PC-9 (cell line): Measurements from ENCODE around the gene KRT35. TPM values are rescaled to one million over a fixed set of nuclear protein-coding genes. Genes with fewer than 3 reads are reported as not detected.

Source experiments
- BruUV-seq: library from RNA; stranded (reverse); fragments of 400-500 nt; replicated peaks from 2 replicates; lab custom pipeline; 2021; lab: Mats Ljungman, UMichigan
- CTCF ChIA-PET: fragments of 300-600 bp; sonication (Branson Sonifier 250); formaldehyde crosslinking; loops from one replicate; lab custom pipeline; 2022; ENCODE audit warnings: antibody characterized with exemption; lab: Charles Lee
- POLR2A ChIA-PET: fragments of 300-600 bp; sonication (Branson Sonifier 250); formaldehyde crosslinking; loops from one replicate; lab custom pipeline; 2022; ENCODE audit warnings: antibody characterized with exemption; ENCODE audit not compliant: unreplicated experiment; lab: Charles Lee
- DNase-seq, 2 experiments: peaks; one replicate each; pipeline versions ENCODE4 v3.0.0 to v3.0.0-alpha.2; 2015 to 2022; ENCODE audit warnings: mixed read lengths in 1 of 2
- H2AFZ ChIP-seq: fragments of 200-600 bp; sonication (generic); 2 replicates; pipeline ENCODE4 v1.8.1; 2017; ENCODE audit warnings: antibody characterized with exemption
- H3F3A ChIP-seq: fragments of 200-600 bp; sonication (generic); 2 replicates; pipeline ENCODE4 v1.8.1; 2017; ENCODE audit warnings: antibody characterized with exemption, mild to moderate bottlenecking, low read depth; ENCODE audit not compliant: insufficient read depth
- H3K27ac ChIP-seq: fragments of 200-600 bp; sonication (generic); 2 replicates; pipeline ENCODE4 v1.6.1; 2016; ENCODE audit warnings: mixed run types
- H3K27me3 ChIP-seq: fragments of 200-600 bp; sonication (generic); 2 replicates; pipeline ENCODE4 v1.6.1; 2016; ENCODE audit warnings: low read depth, mixed run types; ENCODE audit not compliant: insufficient read depth
- H3K36me3 ChIP-seq: fragments of 200-600 bp; sonication (generic); 2 replicates; pipeline ENCODE4 v1.6.1; 2016; ENCODE audit warnings: low read depth, mixed run types
- H3K4me1 ChIP-seq: fragments of 200-600 bp; sonication (generic); replicated peaks from 2 replicates; pipeline ENCODE4 v1.6.1; 2016; ENCODE audit warnings: mixed run types; ENCODE audit not compliant: insufficient read depth
- H3K4me2 ChIP-seq: fragments of 200-600 bp; sonication (generic); 2 replicates; pipeline ENCODE4 v1.6.1; 2017; ENCODE audit warnings: mixed run types
- H3K4me3 ChIP-seq: fragments of 200-600 bp; sonication (generic); 2 replicates; pipeline ENCODE4 v1.6.1; 2016; ENCODE audit warnings: mixed run types
- H3K79me2 ChIP-seq: fragments of 200-600 bp; sonication (generic); 2 replicates; pipeline ENCODE4 v1.6.1; 2017; ENCODE audit warnings: low read depth, mixed run types
- H3K9me2 ChIP-seq: fragments of 200-600 bp; sonication (generic); 2 replicates; pipeline ENCODE4 v1.8.1; 2017; ENCODE audit warnings: mild to moderate bottlenecking; ENCODE audit not compliant: insufficient read depth
- H3K9me3 ChIP-seq: fragments of 200-600 bp; sonication (generic); 2 replicates; pipeline ENCODE4 v1.8.1; 2016; ENCODE audit warnings: low read depth; ENCODE audit not compliant: insufficient read depth
- H4K20me1 ChIP-seq: fragments of 200-600 bp; sonication (generic); 2 replicates; pipeline ENCODE4 v1.8.1; 2017; ENCODE audit not compliant: insufficient read depth
- CTCF ChIP-seq: fragments of 200-600 bp; sonication (generic); conservative IDR thresholded peaks from 2 replicates; pipeline ENCODE4 v1.6.1; 2017; ENCODE audit warnings: mixed run types, antibody characterized with exemption, mild to moderate bottlenecking, moderate library complexity
- EZH2 ChIP-seq: fragments of 200-600 bp; sonication (generic); IDR thresholded peaks from 2 replicates; pipeline ENCODE4 v1.8.0; 2017; ENCODE audit warnings: antibody characterized with exemption, low read depth
- intact Hi-C: fragments of 100-400 bp; cut with micrococcal nuclease; formaldehyde crosslinking; loops from one replicate; pipeline ENCODE4 v1.10.0; 2022; ENCODE audit not compliant: unreplicated experiment
- total RNA-seq: library from RNA; stranded (reverse); gene quantifications from 2 replicates; pipeline ENCODE4 v1.2.3, GENCODE V29; 2021

KRT35 gene
- total RNA-seq, 1 experiment from 2014 or later = not detected

DNA sequence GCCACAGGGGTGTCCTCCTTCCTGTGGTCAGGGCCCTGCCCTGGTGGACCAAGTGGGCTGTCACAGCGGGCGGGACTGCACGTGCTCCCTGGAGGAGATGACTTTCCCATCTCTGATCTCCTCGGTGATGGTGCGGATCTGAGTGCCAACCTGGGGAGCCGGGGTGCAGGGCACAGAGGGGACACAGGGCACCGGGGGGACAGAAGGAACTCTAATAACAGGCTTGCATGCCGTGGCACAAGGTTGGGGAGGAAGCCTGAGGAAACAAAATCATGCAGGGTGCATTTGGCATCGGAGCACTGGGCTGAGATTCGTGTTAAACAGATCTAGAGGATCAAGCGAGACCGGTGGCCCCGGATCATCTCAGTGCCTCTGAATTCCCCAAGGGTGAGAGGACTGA, 5.4 kb upstream of the KRT35 start:
- Histone ChIP-seq H3K27me3 (no peaks in the 10 kb centered on the region), H3K27ac (no peak overlapping the region), H3K4me2 (no peak overlapping the region), H3K4me3 (no peak overlapping the region), H3K9me2 (no peaks in the 10 kb centered on the region), H3K36me3 (no peaks in the 10 kb centered on the region), H3K4me1 (no peaks in the 10 kb centered on the region), H3F3A (no peaks in the 10 kb centered on the region), H3K9me3 (no peaks in the 10 kb centered on the region), H4K20me1 (no peaks in the 10 kb centered on the region), H2AFZ (no peak overlapping the region), H3K79me2 (no peaks in the 10 kb centered on the region)
- POLR2A ChIA-PET = no interaction called here
- no peak for TF ChIP-seq EZH2
- no peak for TF ChIP-seq CTCF
- BruUV-seq = no TSS peak
- CTCF ChIA-PET = no interaction called here
- DNase-seq = no peak
- intact Hi-C loops = no loop called here

DNA sequence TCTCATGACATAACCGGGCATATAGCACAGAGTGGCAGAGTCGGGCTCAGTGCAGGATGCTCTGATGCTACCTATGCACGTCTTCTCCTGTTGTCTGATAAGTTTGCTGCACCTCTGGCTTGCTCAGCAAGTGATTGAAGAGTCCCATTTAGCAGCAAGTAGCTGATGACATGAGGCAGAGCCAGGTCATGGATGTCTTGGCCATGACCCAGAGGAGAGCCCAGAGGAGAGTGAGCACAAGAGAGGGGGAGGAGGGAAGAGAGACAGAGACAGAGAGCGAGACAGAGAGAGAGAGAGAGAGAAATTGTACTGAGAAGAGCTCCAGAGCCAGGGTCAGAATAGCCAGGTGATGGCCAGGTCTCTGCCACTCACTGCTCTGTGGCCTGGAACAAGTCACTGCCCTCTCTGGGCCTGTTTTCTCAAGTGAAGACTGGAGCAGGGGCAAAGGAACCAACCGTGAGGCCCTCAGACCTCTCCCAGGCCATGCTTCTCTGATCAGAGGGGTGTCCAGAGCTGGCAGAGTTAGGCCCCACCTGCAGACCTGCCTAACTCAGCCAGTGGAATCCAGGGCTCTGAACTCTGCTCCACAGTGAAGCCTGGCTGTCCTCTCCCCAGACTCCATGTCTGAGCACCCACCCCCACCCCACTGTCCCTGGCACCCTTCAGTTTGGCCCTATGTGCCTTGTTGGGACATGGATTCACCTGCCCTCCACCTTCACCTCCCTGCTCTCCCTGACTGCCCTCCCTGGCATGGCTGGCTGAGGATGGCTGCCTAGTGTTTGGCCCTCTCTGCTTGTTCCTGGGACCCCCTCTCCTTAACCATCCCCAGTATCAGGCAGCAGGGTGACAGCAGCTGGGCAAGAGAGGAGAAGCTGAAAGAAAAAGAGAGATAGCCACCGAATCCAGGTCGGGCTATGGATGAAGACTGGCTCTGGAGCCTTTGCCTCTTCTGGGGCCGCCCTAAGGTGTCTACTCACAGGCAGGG, 4.3 kb upstream of the KRT35 start:
- H2AFZ ChIP-seq = no peak overlapping the region
- no peak for DNase-seq
- H3K79me2 ChIP-seq = no peaks in the 10 kb centered on the region
- no peak overlapping the region for H3K4me3 ChIP-seq
- TF ChIP-seq CTCF (no peak), EZH2 (no peak)
- H4K20me1 ChIP-seq = no peaks in the 10 kb centered on the region
- H3K4me1 ChIP-seq = no peaks in the 10 kb centered on the region
- no TSS peak for BruUV-seq
- H3K27ac ChIP-seq = no peak overlapping the region
- H3K9me3 ChIP-seq = no peaks in the 10 kb centered on the region
- intact Hi-C loops = no loop called here
- ChIA-PET CTCF (no interaction called here), POLR2A (no interaction called here)
- H3K4me2 ChIP-seq = no peak overlapping the region
- no peaks in the 10 kb centered on the region for H3F3A ChIP-seq
- no peaks in the 10 kb centered on the region for H3K27me3 ChIP-seq
- no peaks in the 10 kb centered on the region for H3K36me3 ChIP-seq
- no peaks in the 10 kb centered on the region for H3K9me2 ChIP-seq

DNA sequence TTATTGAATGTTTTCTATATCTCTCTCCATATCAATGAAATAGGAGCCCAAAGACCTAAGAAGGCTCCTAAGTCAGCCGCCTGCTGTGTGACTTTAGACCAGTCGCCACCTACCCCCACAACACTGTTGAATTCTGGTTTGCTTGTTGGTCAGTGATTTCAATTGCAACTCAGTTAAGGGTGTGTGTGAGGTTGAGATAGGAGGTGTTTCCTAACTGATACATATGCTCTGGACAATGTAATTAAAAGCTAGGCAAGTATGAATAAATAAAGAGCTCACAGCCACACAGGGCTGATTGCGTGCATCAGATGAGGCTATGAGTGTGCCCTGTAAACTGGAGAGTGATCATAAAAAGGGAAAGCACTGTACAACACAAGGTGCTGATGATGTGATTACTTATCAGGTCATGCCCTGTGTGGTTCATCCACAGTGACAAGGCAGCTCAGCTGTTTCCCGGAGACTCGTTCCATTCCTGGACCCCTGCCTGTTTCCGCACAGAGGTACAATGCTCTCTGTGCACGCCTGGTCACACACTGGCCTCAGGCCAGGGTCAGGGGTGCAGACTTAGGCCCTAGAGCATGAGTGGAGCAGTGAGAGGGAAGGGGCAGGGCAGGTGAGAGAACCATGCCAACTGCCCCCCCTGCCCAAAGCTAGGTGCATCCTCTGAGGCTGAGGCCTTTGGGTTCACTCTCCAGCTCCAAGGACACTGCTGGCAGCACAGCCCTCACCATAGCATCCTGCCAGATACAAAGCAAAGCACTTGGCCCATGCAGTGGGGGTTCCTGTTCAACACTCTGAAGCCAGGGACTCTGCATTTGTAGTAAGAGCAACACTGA, 3.3 kb upstream of the KRT35 start:
- Histone ChIP-seq H4K20me1 (no peaks in the 10 kb centered on the region), H2AFZ (no peak overlapping the region), H3K27me3 (no peaks in the 10 kb centered on the region), H3K36me3 (no peaks in the 10 kb centered on the region), H3K79me2 (no peaks in the 10 kb centered on the region), H3F3A (no peaks in the 10 kb centered on the region), H3K4me2 (no peak overlapping the region), H3K9me2 (no peaks in the 10 kb centered on the region), H3K9me3 (no peaks in the 10 kb centered on the region), H3K27ac (no peak overlapping the region), H3K4me1 (no peaks in the 10 kb centered on the region), H3K4me3 (no peak overlapping the region)
- ChIA-PET CTCF (no interaction called here), POLR2A (interaction anchor here (0.7 kb wide), 1 partner anchor 44 kb away, joined by 9 read pairs; no protein-coding TSS in a partner anchor)
- BruUV-seq = no TSS peak
- DNase-seq = no peak
- intact Hi-C loops = no loop called here
- no peak for TF ChIP-seq CTCF
- TF ChIP-seq EZH2 = no peak
